Renal cortical epithelial cell (primary cell): ENCODE measurements around the gene CHGA. TPM values are rescaled to one million over a fixed set of nuclear protein-coding genes. Genes with fewer than 3 reads are reported as not detected.

Experiments
- DNase-seq: peaks from one replicate; pipeline ENCODE4 v3.0.0-alpha.2; 2011; ENCODE audit warnings: low read depth
- total RNA-seq: library from RNA; depleted of rRNA; stranded (reverse); fragments of >200 nt; gene quantifications from 2 replicates; pipeline ENCODE4 v1.2.3, GENCODE V29; 2014

The CHGA gene
- total RNA-seq, 1 donor from 2014 or later = not detected

GRCh38 chr14:92961567-92961855, 38.6 kb downstream of the CHGA start:
- DNase-seq = no peak

GRCh38 chr14:92962031-92962830, 39.3 kb downstream of the CHGA start:
- no peak for DNase-seq

- DNase-seq = no peak
These were observed 39.8 kb downstream of the CHGA start for GRCh38 chr14:92962831-92963095.

- peak; percentile 25 for DNase-seq
These were observed 40.6 kb downstream of the CHGA start for GRCh38 chr14:92963301-92964123.

- DNase-seq = peak; percentile 56
These were observed 41.5 kb downstream of the CHGA start for GRCh38 chr14:92964124-92965109.

- no peak for DNase-seq
These were observed 42.3 kb downstream of the CHGA start for GRCh38 chr14:92965281-92965680.

- DNase-seq = no peak
These were observed 44.5 kb downstream of the CHGA start for GRCh38 chr14:92967346-92967926.

- no peak for DNase-seq
These were observed 45.5 kb downstream of the CHGA start for GRCh38 chr14:92968291-92969020.

- no peak for DNase-seq
These were observed 46.5 kb downstream of the CHGA start for GRCh38 chr14:92969430-92969829.

GRCh38 chr14:92969871-92970270, 46.9 kb downstream of the CHGA start:
- peak; percentile 74 for DNase-seq

- no peak for DNase-seq
These were observed 47.3 kb downstream of the CHGA start for GRCh38 chr14:92970271-92970670.

GRCh38 chr14:92971601-92972180, 48.7 kb downstream of the CHGA start:
- DNase-seq = no peak

GRCh38 chr14:92973261-92973797, 50.4 kb downstream of the CHGA start:
- DNase-seq = peak; percentile 26

- DNase-seq = no peak
These were observed 50.9 kb downstream of the CHGA start for GRCh38 chr14:92973798-92974372.

- no peak for DNase-seq
These were observed 51.8 kb downstream of the CHGA start for GRCh38 chr14:92974541-92975345.

GRCh38 chr14:92976268-92976667, 53.3 kb downstream of the CHGA start:
- DNase-seq = no peak

GRCh38 chr14:92978229-92979021, 55.5 kb downstream of the CHGA start:
- no peak for DNase-seq

- DNase-seq = no peak
These were observed 57.9 kb downstream of the CHGA start for GRCh38 chr14:92980866-92981265.
